ENCODE measurements around the gene GID8.

- TF ChIP-seq CTCF (IDR thresholded peaks at IDR 0.05) (no peak), EP300 (IDR thresholded peaks at IDR 0.05) (no peak), POLR2AphosphoS5 (IDR thresholded peaks at IDR 0.05) (no peak)
Measured at GRCh38 chr20:62913043-62913630, 24.8 kb upstream of the GID8 start.
